ENCODE results near the gene NTM.

The NTM gene

GRCh38 chr11:131764649-131765048 is 394.2 kb downstream of the NTM start:
- no peak for DNase-seq (ENCODE audit: low read depth, low spot score)
- TF ChIP-seq CTCF (IDR thresholded peaks at IDR 0.05; ENCODE audit: low read depth, low read length), result no peak
- H3K4me3 ChIP-seq (ENCODE audit: low read depth, low read length), result no peak overlapping the region
- in situ Hi-C loops (cut with HindIII; ENCODE audit: low sequenced_read_pairs), result no loop called here

- in situ Hi-C loops (cut with HindIII; ENCODE audit: low sequenced_read_pairs), result no loop called here
- DNase-seq (ENCODE audit: low read depth, low spot score), result no peak
- no peak overlapping the region for H3K4me3 ChIP-seq (ENCODE audit: low read depth, low read length)
- no peak for TF ChIP-seq CTCF (IDR thresholded peaks at IDR 0.05; ENCODE audit: low read depth, low read length)
Measured at GRCh38 chr11:131766637-131767036, 396.2 kb downstream of the NTM start.

GRCh38 chr11:131767421-131767820 is 397.0 kb downstream of the NTM start:
- H3K4me3 ChIP-seq (ENCODE audit: low read depth, low read length), result no peak overlapping the region
- in situ Hi-C loops (cut with HindIII; ENCODE audit: low sequenced_read_pairs), result no loop called here
- DNase-seq (ENCODE audit: low read depth, low spot score), result peak; percentile 59
- TF ChIP-seq CTCF (IDR thresholded peaks at IDR 0.05; ENCODE audit: low read depth, low read length), result no peak

GRCh38 chr11:131770801-131771200 is 400.4 kb downstream of the NTM start:
- DNase-seq (ENCODE audit: low read depth, low spot score), result peak; percentile 48
- no peak for TF ChIP-seq CTCF (IDR thresholded peaks at IDR 0.05; ENCODE audit: low read depth, low read length)
- in situ Hi-C loops (cut with HindIII; ENCODE audit: low sequenced_read_pairs), result no loop called here
- no peak overlapping the region for H3K4me3 ChIP-seq (ENCODE audit: low read depth, low read length)

- in situ Hi-C loops (cut with HindIII; ENCODE audit: low sequenced_read_pairs), result no loop called here
- no peak overlapping the region for H3K4me3 ChIP-seq (ENCODE audit: low read depth, low read length)
- no peak for TF ChIP-seq CTCF (IDR thresholded peaks at IDR 0.05; ENCODE audit: low read depth, low read length)
- DNase-seq (ENCODE audit: low read depth, low spot score), result peak; percentile 18
Measured at GRCh38 chr11:131771471-131771870, 401.1 kb downstream of the NTM start.

GRCh38 chr11:131773626-131774025 is 403.2 kb downstream of the NTM start:
- H3K4me3 ChIP-seq (ENCODE audit: low read depth, low read length), result no peak overlapping the region
- DNase-seq (ENCODE audit: low read depth, low spot score), result no peak
- in situ Hi-C loops (cut with HindIII; ENCODE audit: low sequenced_read_pairs), result no loop called here
- TF ChIP-seq CTCF (IDR thresholded peaks at IDR 0.05; ENCODE audit: low read depth, low read length), result no peak

GRCh38 chr11:131776211-131776610 is 405.8 kb downstream of the NTM start:
- no peak for DNase-seq (ENCODE audit: low read depth, low spot score)
- TF ChIP-seq CTCF (IDR thresholded peaks at IDR 0.05; ENCODE audit: low read depth, low read length), result no peak
- no peak overlapping the region for H3K4me3 ChIP-seq (ENCODE audit: low read depth, low read length)
- in situ Hi-C loops (cut with HindIII; ENCODE audit: low sequenced_read_pairs), result no loop called here

Data from astrocyte of the spinal cord (primary cell).